Hepatocyte (in vitro differentiated cells): Measurements from ENCODE around the gene CISD3. TPM values are rescaled to one million over a fixed set of nuclear protein-coding genes. Genes with fewer than 3 reads are reported as not detected.

Experiments used
- DNase-seq: peaks from one replicate; pipeline ENCODE4 v3.0.0-alpha.2; 2016; ENCODE audit warnings: low spot score
- H2AFZ ChIP-seq: fragments of 200-600 bp; sonication (generic); 2 replicates; pipeline ENCODE4 v1.6.0; 2016; ENCODE audit warnings: antibody characterized with exemption, mild to moderate bottlenecking
- H3K27ac ChIP-seq: fragments of 200-600 bp; sonication (generic); 2 replicates; pipeline ENCODE4 v1.5.1; 2016; ENCODE audit warnings: mild to moderate bottlenecking
- H3K27me3 ChIP-seq: fragments of 200-600 bp; sonication (generic); 2 replicates; pipeline ENCODE4 v1.6.1; 2016
- H3K36me3 ChIP-seq: fragments of 200-600 bp; sonication (generic); replicated peaks from 2 replicates; pipeline ENCODE4 v1.5.1; 2016; ENCODE audit warnings: low read depth; ENCODE audit not compliant: insufficient read depth
- H3K4me1 ChIP-seq: fragments of 200-600 bp; sonication (generic); 2 replicates; pipeline ENCODE4 v1.5.1; 2016; ENCODE audit warnings: mild to moderate bottlenecking, moderate library complexity; ENCODE audit not compliant: insufficient read depth
- H3K4me2 ChIP-seq: fragments of 200-600 bp; sonication (generic); 2 replicates; pipeline ENCODE4 v1.6.0; 2016
- H3K4me3 ChIP-seq: fragments of 200-600 bp; sonication (generic); 2 replicates; pipeline ENCODE4 v1.5.1; 2016; ENCODE audit warnings: mild to moderate bottlenecking
- H3K79me2 ChIP-seq: fragments of 200-600 bp; sonication (generic); 2 replicates; pipeline ENCODE4 v1.6.0; 2017; ENCODE audit warnings: mild to moderate bottlenecking
- H3K9me2 ChIP-seq: fragments of 200-600 bp; sonication (generic); replicated peaks from 2 replicates; pipeline ENCODE4 v1.6.0; 2017; ENCODE audit warnings: mild to moderate bottlenecking; ENCODE audit not compliant: insufficient read depth
- H3K9me3 ChIP-seq: fragments of 200-600 bp; sonication (generic); 2 replicates; pipeline ENCODE4 v1.5.1; 2016; ENCODE audit warnings: low read depth, mild to moderate bottlenecking
- H4K20me1 ChIP-seq: fragments of 200-600 bp; sonication (generic); 2 replicates; pipeline ENCODE4 v1.6.0; 2016; ENCODE audit warnings: mild to moderate bottlenecking; ENCODE audit not compliant: insufficient read depth, poor library complexity, severe bottlenecking
- EZH2 ChIP-seq: fragments of 200-600 bp; sonication (generic); IDR thresholded peaks from 2 replicates; pipeline ENCODE4 v1.6.1; 2016; ENCODE audit warnings: antibody characterized with exemption, mild to moderate bottlenecking, borderline replicate concordance
- EZH2phosphoT487 ChIP-seq: fragments of 200-600 bp; sonication (generic); IDR thresholded peaks from one replicate; pipeline ENCODE4 v1.6.1; 2018; ENCODE audit warnings: antibody characterized with exemption, mild to moderate bottlenecking, low read depth, moderate library complexity; ENCODE audit not compliant: unreplicated experiment, severe bottlenecking
- WGBS: methylation state at CpG from one replicate; pipeline ENCODE4 v1.1.6; 2016; ENCODE audit warnings: low lambda C conversion rate; ENCODE audit errors: missing lambda C conversion rate; 5-methylcytosine and 5-hydroxymethylcytosine counted together
- microRNA-seq: library from miRNA; unstranded; fragments of <30 nt; microRNA quantifications from one replicate; pipeline ENCODE4, GENCODE V29; 2017
- polyA plus RNA-seq: library from polyadenylated mRNA; unstranded; fragments of >200 nt; fragmentation: Nextera tagmentation; extraction: Ambion mirVana; gene quantifications from 2 replicates; pipeline ENCODE4 v1.2.1, GENCODE V29; 2016
- small RNA-seq: library from RNA; depleted of rRNA; stranded (forward); fragments of <200 nt; gene quantifications from one replicate; pipeline ENCODE3, GENCODE V24; 2014
- total RNA-seq: library from RNA; depleted of rRNA; stranded (reverse); fragments of >200 nt; gene quantifications from 2 replicates; pipeline ENCODE4 v1.2.3, GENCODE V29; 2014
- TF ChIP-seq, protein P1 (sequence below): fragments of 200-600 bp; sonication (generic); IDR thresholded peaks from 2 replicates; pipeline ENCODE4 v1.5.1; 2016; ENCODE audit warnings: antibody characterized with exemption, mild to moderate bottlenecking; ENCODE audit not compliant: poor library complexity

Gene CISD3
- total and polyA plus RNA-seq, 2 experiments from 2014 or later = 5.0 to 37.0 TPM

- Histone ChIP-seq H2AFZ (no peak overlapping the region), H3K79me2 (no peaks in the 10 kb centered on the region), H3K27me3 (no peaks in the 10 kb centered on the region), H3K4me3 (no peak overlapping the region), H3K9me3 (no peaks in the 10 kb centered on the region), H3K36me3 (no peaks in the 10 kb centered on the region), H4K20me1 (no peaks in the 10 kb centered on the region), H3K4me1 (no peaks in the 10 kb centered on the region), H3K4me2 (no peak overlapping the region), H3K27ac (no peak overlapping the region), H3K9me2 (no peaks in the 10 kb centered on the region)
- no peak for DNase-seq
- 94% methylated on average over 23 of the region's 23 CpGs for WGBS
- TF ChIP-seq EZH2 = no peak
- TF ChIP-seq, protein P1, sequence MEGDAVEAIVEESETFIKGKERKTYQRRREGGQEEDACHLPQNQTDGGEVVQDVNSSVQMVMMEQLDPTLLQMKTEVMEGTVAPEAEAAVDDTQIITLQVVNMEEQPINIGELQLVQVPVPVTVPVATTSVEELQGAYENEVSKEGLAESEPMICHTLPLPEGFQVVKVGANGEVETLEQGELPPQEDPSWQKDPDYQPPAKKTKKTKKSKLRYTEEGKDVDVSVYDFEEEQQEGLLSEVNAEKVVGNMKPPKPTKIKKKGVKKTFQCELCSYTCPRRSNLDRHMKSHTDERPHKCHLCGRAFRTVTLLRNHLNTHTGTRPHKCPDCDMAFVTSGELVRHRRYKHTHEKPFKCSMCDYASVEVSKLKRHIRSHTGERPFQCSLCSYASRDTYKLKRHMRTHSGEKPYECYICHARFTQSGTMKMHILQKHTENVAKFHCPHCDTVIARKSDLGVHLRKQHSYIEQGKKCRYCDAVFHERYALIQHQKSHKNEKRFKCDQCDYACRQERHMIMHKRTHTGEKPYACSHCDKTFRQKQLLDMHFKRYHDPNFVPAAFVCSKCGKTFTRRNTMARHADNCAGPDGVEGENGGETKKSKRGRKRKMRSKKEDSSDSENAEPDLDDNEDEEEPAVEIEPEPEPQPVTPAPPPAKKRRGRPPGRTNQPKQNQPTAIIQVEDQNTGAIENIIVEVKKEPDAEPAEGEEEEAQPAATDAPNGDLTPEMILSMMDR = no peak
- no peak for TF ChIP-seq EZH2phosphoT487
These were observed 50.0 kb downstream of the CISD3 start for GRCh38 chr17:38779965-38780752.

DNA sequence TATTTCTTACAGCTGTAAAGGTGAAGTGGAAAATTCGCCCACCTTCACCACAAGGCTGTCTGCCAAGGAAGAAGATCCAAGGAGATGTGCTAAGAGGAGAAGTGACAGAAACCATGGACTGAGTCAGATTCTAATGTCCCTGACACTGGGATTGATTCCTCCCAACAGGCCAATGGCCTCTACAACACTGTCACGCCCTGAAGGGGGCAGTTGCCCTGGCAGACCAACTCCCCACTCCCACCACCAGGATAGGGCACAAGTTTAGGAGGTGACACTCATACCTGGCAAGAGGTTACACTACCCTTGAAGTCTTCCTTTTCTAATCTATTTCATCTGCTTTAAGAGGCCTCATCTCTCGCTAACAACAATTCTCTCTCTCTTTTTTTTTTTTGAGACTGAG, 53.1 kb downstream of the CISD3 start:
- Histone ChIP-seq H3K27ac (no peak overlapping the region), H3K4me2 (no peak overlapping the region), H3K4me3 (no peak overlapping the region), H4K20me1 (peaks cover 7% of the 10 kb centered on the region), H3K9me3 (no peaks in the 10 kb centered on the region), H2AFZ (no peak overlapping the region), H3K9me2 (no peaks in the 10 kb centered on the region), H3K79me2 (peaks cover 25% of the 10 kb centered on the region), H3K4me1 (no peaks in the 10 kb centered on the region), H3K36me3 (no peaks in the 10 kb centered on the region), H3K27me3 (no peaks in the 10 kb centered on the region)
- no peak for DNase-seq
- WGBS = 99% methylated on average over 3 of the region's 3 CpGs
- no peak for TF ChIP-seq EZH2phosphoT487
- TF ChIP-seq, protein P1 = no peak
- no peak for TF ChIP-seq EZH2

Small RNA genes lying within 50 kb of the gene (microRNA-seq; reads per million reads assigned to microRNA genes)
- gene MIR4726 = 4.5 reads per million, percentile 5 among the genes with 10 or more reads in this experiment
- 1.3 reads per million for gene MIR4734

Small RNA genes lying within 50 kb of the gene (small RNA-seq; reads per million reads assigned to genes)
- not detected for gene MIR4726
- gene MIR4734 = not detected
- gene RNA5SP440 = 4.5 reads per million, percentile 92 among the genes with 10 or more reads in this experiment
- gene RNU6-866P = not detected

Other genes with a start within 250 kb of the CISD3 start
- 0.90 and 1.4 TPM in 2 replicates for gene SRCIN1, start 124.4 kb upstream of the CISD3 start, total RNA-seq
- 0.82 and 1.2 TPM in 2 replicates for gene SRCIN1, start 124.4 kb upstream of the CISD3 start, polyA plus RNA-seq
- 0.92 and 0.93 TPM in 2 replicates for gene EPOP, start 55.4 kb upstream of the CISD3 start, total RNA-seq
- 0.37 and 0.45 TPM in 2 replicates for gene EPOP, start 55.4 kb upstream of the CISD3 start, polyA plus RNA-seq
- gene MLLT6, start 25.1 kb upstream of the CISD3 start, total RNA-seq = 27.5 and 31.2 TPM in 2 replicates
- gene MLLT6, start 25.1 kb upstream of the CISD3 start, polyA plus RNA-seq = 10.6 and 11.0 TPM in 2 replicates
- gene PCGF2, start 18.0 kb downstream of the CISD3 start, total RNA-seq = 7.2 and 8.7 TPM in 2 replicates
- gene PCGF2, start 18.0 kb downstream of the CISD3 start, polyA plus RNA-seq = 11.0 and 13.0 TPM in 2 replicates
- gene PSMB3, start 22.4 kb downstream of the CISD3 start, total RNA-seq = 127 and 166 TPM in 2 replicates
- gene PSMB3, start 22.4 kb downstream of the CISD3 start, polyA plus RNA-seq = 252 and 275 TPM in 2 replicates
- gene PIP4K2B, start 69.2 kb downstream of the CISD3 start, total RNA-seq = 39.3 and 46.8 TPM in 2 replicates
- 8.2 and 11.1 TPM in 2 replicates for gene PIP4K2B, start 69.2 kb downstream of the CISD3 start, polyA plus RNA-seq
- 10.0 and 11.0 TPM in 2 replicates for gene CWC25, start 95.0 kb downstream of the CISD3 start, total RNA-seq
- gene CWC25, start 95.0 kb downstream of the CISD3 start, polyA plus RNA-seq = 16.5 and 18.5 TPM in 2 replicates
- gene RPL23, start 123.4 kb downstream of the CISD3 start, total RNA-seq = 1,384 and 1,482 TPM in 2 replicates
- 479 and 491 TPM in 2 replicates for gene RPL23, start 123.4 kb downstream of the CISD3 start, polyA plus RNA-seq
- gene LASP1, start 139.7 kb downstream of the CISD3 start, total RNA-seq = 214 and 238 TPM in 2 replicates
- gene LASP1, start 139.7 kb downstream of the CISD3 start, polyA plus RNA-seq = 131 and 141 TPM in 2 replicates
- gene FBXO47, start 237.1 kb downstream of the CISD3 start, total RNA-seq = not detected in 2 replicates
- not detected in 2 replicates for gene FBXO47, start 237.1 kb downstream of the CISD3 start, polyA plus RNA-seq